Effector memory CD4-positive, alpha-beta T cell (primary cell): ENCODE data around the gene DOCK4.

Source experiments
- DNase-seq, 3 donors: peaks; one replicate each; pipeline ENCODE4 v3.0.0-alpha.2; 2020
- H3K27ac ChIP-seq: 2 replicates; pipeline ENCODE4 v1.7.0; 2013; ENCODE audit warnings: mild to moderate bottlenecking, low read length, moderate library complexity; ENCODE audit not compliant: insufficient read depth, poor library complexity, severe bottlenecking
- H3K27me3 ChIP-seq: replicated peaks from 2 replicates; pipeline ENCODE4 v1.7.0; 2013; ENCODE audit warnings: mild to moderate bottlenecking, low read length; ENCODE audit not compliant: insufficient read depth, control insufficient read depth, poor library complexity, severe bottlenecking
- H3K36me3 ChIP-seq: 2 replicates; pipeline ENCODE4 v1.7.0; 2013; ENCODE audit warnings: mild to moderate bottlenecking, low read length, moderate library complexity; ENCODE audit not compliant: control insufficient read depth, insufficient read depth
- H3K4me1 ChIP-seq: 2 replicates; pipeline ENCODE4 v1.7.0; 2013; ENCODE audit warnings: low read length, mild to moderate bottlenecking; ENCODE audit not compliant: control insufficient read depth, insufficient read depth, poor library complexity, severe bottlenecking
- H3K4me3 ChIP-seq: 2 replicates; pipeline ENCODE4 v1.7.0; 2013; ENCODE audit warnings: low read length, low read depth, mild to moderate bottlenecking; ENCODE audit not compliant: insufficient read depth, poor library complexity, severe bottlenecking
- H3K9me3 ChIP-seq: 2 replicates; pipeline ENCODE4 v1.7.0; 2013; ENCODE audit warnings: mild to moderate bottlenecking, low read length, moderate library complexity; ENCODE audit not compliant: control insufficient read depth

The DOCK4 gene

DNA sequence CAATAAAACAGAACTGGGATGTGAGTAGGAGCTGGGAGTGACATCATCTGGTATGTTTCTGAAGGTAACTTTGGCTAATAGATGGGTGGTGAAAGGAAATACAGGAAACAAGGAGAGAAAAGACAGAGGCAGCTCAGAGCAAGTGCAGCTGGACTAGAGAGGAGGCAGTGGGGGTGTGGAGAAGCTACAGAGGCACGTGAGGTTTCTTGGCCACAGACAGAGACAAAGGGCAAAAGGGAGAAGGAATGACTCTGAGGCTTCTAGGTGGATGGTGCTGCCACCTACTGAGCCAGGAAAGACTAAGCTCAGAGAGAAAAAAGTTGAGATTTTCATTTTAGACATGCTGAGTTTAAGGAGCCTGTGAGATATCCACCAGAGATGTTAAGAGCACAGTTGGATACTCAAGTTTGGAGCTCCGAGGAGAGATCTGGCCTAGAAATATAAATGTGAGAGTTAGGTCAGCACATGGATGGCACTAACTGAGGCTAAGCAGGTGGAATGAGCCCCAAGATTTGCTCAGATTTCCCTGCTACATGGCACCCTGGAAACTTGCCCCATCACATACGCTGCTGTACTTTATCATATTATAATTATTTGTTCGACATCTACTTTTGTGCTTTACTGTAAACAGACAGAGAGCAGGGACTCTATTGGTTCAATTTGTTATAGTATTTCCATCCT, 350.9 kb downstream of the DOCK4 start:
- no peaks in the 10 kb centered on the region for H3K4me1 ChIP-seq

DNA sequence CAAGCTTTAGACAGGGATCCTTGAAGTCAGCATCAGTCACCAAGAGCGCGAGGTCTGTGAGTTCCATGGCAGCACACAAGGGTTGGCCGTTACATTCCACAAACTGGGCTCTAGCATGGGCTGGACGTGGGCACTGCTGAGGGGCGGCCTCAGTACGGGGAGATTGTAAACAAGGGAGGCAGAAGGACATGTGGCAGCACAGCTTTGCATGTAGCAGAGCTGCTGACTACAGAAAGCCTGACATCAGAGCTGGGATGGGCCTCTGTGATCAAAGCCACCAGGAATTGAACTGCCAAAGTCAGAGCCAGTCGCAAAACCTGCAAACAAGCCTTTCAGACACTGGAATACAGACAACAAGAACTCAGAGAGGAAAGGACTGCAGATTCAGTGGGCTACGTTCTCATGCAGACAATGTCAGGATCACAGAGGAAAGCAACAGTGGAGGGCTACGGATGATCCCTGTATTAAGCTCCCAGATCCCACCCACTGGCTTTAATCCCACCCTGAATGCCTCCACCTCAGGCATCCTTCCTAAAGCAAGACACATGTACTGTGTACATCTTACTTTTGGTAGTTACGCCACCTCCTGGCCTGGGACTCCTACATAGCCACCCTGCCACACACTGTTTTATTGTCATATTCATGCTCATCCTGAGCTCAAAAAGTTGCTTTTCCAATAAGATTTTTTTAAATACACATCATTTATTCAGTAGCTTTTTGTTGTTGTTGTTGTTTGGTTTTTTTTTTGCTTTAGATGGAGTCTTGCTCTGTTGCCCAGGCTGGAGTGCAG, 352.8 kb downstream of the DOCK4 start:
- no peaks in the 10 kb centered on the region for H3K9me3 ChIP-seq
- H3K27me3 ChIP-seq: no peaks in the 10 kb centered on the region
- no peaks in the 10 kb centered on the region for H3K4me1 ChIP-seq
- H3K4me3 ChIP-seq: no peak overlapping the region
- no peak overlapping the region for H3K27ac ChIP-seq
- no peak for DNase-seq
- H3K36me3 ChIP-seq: no peaks in the 10 kb centered on the region

More for the DNA sequence above, 350.9 kb downstream of the DOCK4 start:
- DNase-seq: no peak
- H3K36me3 ChIP-seq: no peaks in the 10 kb centered on the region
- no peak overlapping the region for H3K4me3 ChIP-seq
- no peaks in the 10 kb centered on the region for H3K27me3 ChIP-seq
- no peak overlapping the region for H3K27ac ChIP-seq
- no peaks in the 10 kb centered on the region for H3K9me3 ChIP-seq

DNA sequence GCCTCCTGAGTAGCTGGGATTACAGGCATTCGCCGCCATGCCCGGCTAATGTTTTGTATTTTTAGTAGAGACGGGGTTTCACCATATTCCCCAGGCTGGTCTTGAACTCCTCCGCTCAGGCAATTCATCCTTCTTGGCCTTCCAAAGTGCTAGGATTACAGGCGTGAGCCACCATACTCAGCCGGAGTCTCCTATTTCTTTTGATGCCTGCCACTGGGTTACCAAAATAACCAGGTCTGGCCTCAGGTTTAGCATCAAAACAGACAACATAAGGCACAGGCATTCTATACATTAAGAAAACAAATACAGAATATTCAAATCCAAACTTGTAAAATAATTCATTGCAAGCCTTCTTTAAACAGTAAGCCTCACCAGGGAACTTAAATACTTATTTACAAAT, 354.1 kb downstream of the DOCK4 start:
- Histone ChIP-seq H3K9me3 (no peaks in the 10 kb centered on the region), H3K27ac (no peak overlapping the region), H3K4me1 (no peaks in the 10 kb centered on the region), H3K27me3 (no peaks in the 10 kb centered on the region), H3K36me3 (no peaks in the 10 kb centered on the region), H3K4me3 (no peak overlapping the region)
- DNase-seq: no peak

DNA sequence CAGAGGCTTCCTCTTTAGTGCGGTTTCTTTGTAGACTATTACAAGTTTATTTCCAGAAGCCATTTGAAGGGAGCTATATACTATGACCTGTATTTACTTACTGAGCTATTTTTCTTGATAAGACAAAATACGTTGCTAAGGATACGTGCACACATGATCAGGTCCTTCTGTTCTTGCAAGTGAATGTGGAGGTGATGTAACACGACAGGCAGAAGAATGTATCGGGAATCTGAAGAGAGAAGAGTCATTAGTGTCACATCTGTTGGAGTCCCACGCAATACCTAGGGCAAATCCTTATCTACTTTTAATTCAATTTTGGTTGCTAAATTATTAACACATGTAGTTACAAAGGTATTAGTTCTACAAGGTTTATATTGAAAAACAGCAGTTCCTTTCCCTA, 359.3 kb downstream of the DOCK4 start:
- no peak overlapping the region for H3K4me3 ChIP-seq
- no peaks in the 10 kb centered on the region for H3K9me3 ChIP-seq
- no peak for DNase-seq
- H3K36me3 ChIP-seq: no peaks in the 10 kb centered on the region
- no peaks in the 10 kb centered on the region for H3K27me3 ChIP-seq
- H3K4me1 ChIP-seq: no peaks in the 10 kb centered on the region
- no peak overlapping the region for H3K27ac ChIP-seq

DNA sequence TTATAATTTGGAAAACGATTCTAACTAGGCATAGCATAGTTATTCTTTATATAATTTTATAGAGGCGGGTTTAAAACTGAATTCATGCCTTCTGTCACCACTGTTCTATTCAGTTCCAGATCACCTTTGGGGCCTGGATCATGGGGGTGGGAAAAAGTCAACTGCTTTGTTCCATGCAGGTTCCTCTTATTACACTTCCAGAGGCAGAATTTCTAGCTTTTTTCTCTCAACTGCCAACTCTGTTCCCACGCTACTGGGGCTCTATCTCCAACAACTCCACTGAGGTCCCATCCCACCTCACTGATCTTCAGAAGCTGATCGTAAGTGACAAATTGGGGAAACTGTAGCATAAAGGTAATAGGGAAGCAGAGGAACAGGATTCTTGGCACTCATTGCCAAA, 360.3 kb downstream of the DOCK4 start:
- DNase-seq: no peak
- no peaks in the 10 kb centered on the region for H3K4me1 ChIP-seq
- H3K27me3 ChIP-seq: no peaks in the 10 kb centered on the region
- no peaks in the 10 kb centered on the region for H3K36me3 ChIP-seq
- H3K27ac ChIP-seq: no peak overlapping the region
- no peaks in the 10 kb centered on the region for H3K9me3 ChIP-seq
- no peak overlapping the region for H3K4me3 ChIP-seq

DNA sequence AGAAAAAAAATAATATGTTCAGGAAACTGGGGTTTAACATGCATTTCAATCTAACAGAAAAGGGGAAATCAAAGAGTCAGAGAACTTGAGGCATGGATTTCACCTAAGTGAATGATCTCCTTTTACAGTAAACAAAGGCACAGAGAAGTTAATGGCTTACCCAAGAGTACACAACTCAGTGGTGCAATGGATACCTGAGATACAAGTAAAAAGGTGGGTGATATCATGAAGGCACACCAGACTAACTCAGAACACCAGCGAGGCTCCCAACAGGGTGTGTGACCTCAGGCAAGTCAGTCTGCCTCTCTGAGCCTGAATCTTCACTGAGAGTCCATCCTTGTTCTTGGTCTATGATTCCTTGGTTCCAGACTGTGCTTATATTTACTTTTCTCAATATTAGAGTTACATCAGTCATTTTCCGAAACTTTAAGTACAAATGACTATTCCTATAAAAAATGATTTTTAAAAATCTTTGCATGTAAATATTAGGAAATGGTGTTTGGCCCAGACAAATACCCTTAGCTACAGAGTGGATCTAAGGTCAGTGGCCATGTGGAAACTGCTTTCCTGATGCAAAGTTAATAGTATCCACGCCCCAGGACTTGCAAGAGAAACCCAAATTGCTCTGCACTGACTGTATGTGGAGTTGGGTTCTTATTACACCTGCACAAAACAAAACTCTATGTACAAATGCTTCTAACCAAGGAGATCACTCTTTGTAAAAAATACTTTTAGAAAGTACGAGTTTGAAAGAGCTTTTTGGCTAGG, 361.1 kb downstream of the DOCK4 start:
- H3K27me3 ChIP-seq: no peaks in the 10 kb centered on the region
- no peaks in the 10 kb centered on the region for H3K9me3 ChIP-seq
- DNase-seq: no peak
- H3K4me1 ChIP-seq: no peaks in the 10 kb centered on the region
- no peaks in the 10 kb centered on the region for H3K36me3 ChIP-seq
- H3K27ac ChIP-seq: no peak overlapping the region
- no peak overlapping the region for H3K4me3 ChIP-seq

DNA sequence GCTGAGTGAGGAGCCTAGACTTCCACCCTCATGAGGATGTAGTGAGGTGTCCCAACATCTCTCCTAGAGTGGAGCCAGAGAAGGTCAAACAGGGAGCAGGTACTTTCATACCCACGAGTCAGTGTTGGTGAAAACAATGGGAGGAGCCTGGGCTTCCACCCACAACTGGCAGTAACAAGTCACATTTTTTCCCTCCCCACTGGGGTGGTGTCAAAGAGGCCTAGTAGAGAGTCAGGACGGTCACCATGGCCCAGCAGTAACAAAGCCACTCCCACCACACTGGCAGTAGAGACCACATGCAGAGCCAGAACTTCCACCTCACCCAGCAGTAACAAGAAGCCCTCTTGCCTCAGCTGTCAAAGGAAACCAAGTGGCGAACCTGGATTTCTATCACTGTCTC, 363.7 kb downstream of the DOCK4 start:
- Histone ChIP-seq H3K27me3 (no peaks in the 10 kb centered on the region), H3K9me3 (no peaks in the 10 kb centered on the region), H3K36me3 (no peaks in the 10 kb centered on the region), H3K4me3 (no peak overlapping the region), H3K4me1 (no peaks in the 10 kb centered on the region), H3K27ac (no peak overlapping the region)
- no peak for DNase-seq

DNA sequence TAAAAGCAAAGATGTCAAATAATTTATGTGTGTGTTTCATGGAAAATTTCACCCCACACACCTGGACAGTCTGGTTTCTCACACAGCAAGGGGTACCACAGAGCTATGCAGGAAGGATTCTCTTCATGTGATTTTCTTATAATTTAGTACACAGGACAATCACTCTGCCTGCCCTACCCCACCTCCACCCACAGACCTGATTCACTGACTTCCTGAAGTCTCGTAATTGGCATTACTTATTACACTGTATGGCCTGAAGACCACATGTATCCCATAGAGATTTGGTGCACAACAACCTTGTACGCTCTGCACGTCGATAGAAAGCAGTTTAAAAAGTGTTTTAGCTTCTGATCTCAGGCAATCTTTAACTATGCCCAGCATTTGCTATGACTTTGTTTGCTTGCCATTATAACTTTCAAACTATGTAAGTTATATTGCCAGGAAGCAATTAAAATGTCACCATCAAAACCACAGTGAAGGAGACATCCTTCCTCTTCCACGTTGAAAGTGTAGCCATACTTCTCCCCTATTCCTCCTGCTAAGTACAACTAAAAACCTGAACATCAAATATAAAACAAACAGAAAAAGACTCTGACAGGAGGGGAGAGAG, 364.5 kb downstream of the DOCK4 start:
- no peaks in the 10 kb centered on the region for H3K9me3 ChIP-seq
- H3K4me1 ChIP-seq: no peaks in the 10 kb centered on the region
- no peak for DNase-seq
- H3K27me3 ChIP-seq: no peaks in the 10 kb centered on the region
- H3K4me3 ChIP-seq: no peak overlapping the region
- no peak overlapping the region for H3K27ac ChIP-seq
- H3K36me3 ChIP-seq: no peaks in the 10 kb centered on the region

DNA sequence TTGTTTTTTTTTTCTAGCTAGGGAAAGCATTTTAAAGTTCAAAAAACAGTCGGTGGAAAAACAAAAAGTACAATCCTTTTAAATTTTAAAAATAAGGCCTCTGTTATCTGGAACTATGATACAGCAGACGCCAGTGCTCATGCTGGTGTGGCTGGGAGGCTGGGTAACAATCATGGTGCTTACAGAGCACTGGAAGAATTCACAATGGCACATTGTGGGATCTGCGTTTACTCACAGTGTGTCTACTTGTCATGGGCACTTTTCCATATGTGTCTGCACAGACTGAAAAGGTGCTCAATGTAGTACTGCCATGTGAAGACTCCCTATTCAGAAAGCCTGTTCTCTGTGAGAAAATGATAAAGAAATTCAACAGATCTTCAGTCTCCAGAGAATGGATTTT, 365.7 kb downstream of the DOCK4 start:
- DNase-seq: no peak

More for the DNA sequence above, 365.7 kb downstream of the DOCK4 start:
- H3K27ac ChIP-seq: no peak overlapping the region
- no peaks in the 10 kb centered on the region for H3K36me3 ChIP-seq
- no peaks in the 10 kb centered on the region for H3K27me3 ChIP-seq
- H3K9me3 ChIP-seq: no peaks in the 10 kb centered on the region
- H3K4me3 ChIP-seq: no peak overlapping the region
- H3K4me1 ChIP-seq: no peaks in the 10 kb centered on the region
